HG03565 (cell line): ENCODE results near the gene GAS6.

ENCODE experiments used
- ATAC-seq: cut with Tn5 transposase; IDR thresholded peaks from one replicate; pipeline ENCODE4 v1.9.1; 2021; ENCODE audit warnings: mild to moderate bottlenecking, moderate library complexity; ENCODE audit not compliant: unreplicated experiment

Gene GAS6

GRCh38 chr13:113822956-113823744, 40.7 kb downstream of the GAS6 start:
- ATAC-seq, result no peak

- no peak for ATAC-seq
These were observed 41.6 kb downstream of the GAS6 start for GRCh38 chr13:113822266-113822665.

GRCh38 chr13:113821847-113822246, 42.0 kb downstream of the GAS6 start:
- no peak for ATAC-seq

DNA sequence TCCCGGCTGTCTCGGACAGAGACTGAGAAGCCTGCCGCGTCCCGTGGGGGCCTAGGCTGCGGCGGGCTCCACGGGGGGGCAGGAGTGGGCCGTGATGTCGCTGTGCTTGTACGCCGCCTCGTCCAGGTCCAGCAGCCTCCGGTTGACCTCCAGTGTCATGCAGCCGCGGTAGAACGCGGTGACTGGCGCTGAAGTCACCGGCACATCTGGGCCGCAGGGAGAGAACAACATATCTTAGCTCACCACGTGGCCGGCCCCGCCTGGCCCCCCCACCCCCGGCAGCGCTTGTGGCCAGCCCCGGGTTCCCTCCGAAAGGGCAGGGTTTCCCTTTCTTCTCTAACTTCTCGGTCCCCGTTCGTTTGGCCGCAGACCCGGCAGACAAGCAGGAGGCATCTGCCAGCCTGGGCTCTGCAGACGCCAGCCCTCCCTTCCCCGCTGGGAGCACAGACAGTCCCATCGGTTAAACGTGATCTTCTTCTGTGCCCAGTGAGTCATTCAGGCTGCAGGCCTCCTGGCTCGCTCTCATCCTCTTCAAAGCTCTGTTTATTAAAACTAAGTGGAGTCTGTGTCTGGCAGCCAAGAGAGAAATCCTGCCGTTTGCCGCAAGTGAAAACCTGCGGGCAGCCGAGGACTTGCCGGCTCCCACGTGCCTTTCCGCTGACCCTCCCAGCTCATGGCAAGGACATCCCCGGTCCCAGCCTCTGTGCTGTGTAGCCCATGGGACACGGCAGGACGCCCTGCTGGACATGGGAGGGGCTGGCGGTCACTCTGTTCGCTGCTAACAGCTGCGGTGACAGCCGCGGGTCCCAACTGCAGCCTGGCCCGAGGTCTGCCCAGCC, 42.8 kb downstream of the GAS6 start:
- no peak for ATAC-seq

GRCh38 chr13:113819731-113820715, 43.9 kb downstream of the GAS6 start:
- ATAC-seq, result no peak

DNA sequence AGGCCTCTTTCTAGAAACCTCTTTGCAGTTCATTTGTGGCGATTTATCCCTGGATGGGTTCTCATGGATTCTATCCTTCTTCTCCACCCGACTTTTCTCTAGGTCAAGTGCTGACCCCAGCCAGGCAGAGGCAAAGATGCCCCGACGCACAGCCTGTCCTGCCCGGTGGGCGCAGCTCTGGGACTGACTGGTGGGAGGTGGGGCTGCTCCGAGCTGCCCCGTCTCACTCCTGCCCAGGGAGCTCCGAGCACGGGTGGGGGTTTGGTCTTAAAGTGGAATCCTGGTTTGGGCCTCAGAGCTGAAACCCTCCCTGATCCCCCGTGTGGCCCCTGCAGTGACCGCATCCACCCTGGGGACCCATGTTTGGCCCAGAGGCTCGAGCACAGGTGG, 44.5 kb downstream of the GAS6 start:
- ATAC-seq, result no peak

- no peak for ATAC-seq
These were observed 45.1 kb downstream of the GAS6 start for GRCh38 chr13:113818700-113819295.

DNA sequence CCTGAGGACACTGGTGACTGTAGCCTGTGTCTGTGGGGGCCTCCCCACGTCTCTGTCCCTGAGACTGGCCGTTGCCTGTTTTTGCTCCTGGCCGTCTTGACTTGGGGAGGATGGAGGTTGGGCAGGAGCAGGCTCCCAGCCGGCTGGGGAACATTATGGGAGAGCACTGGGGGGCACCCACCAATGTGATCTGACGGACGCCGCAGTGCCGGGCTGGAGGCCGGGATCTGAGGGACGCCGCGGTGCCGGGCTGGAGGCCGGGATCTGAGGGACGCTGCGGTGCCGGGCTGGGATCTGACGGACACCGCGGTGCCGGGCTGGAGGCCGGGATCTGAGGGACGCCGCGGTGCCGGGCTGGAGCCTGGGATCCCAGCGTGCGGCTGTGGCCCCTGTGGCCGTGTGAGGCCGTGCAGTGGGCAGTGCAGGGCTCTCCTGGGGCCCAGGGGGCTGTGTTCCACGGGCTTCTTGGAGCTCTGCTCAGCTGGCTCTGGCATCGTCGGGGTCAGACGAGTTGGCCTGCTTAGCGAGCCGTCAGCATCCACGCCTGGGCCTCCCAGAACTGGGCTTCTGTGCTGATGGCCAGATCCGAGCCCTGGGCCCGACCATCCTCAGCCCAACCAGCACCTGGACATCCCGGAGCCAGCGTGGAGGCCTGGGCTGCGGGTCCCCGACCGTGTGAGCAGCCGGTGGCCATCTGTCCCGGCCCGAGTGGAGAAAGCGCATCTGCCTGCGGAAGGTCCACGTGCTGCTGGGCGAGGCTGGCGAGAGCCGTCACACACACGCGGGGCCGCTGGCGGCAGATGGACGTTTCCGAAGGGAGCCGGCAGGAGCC, 45.8 kb downstream of the GAS6 start:
- ATAC-seq, result no peak

DNA sequence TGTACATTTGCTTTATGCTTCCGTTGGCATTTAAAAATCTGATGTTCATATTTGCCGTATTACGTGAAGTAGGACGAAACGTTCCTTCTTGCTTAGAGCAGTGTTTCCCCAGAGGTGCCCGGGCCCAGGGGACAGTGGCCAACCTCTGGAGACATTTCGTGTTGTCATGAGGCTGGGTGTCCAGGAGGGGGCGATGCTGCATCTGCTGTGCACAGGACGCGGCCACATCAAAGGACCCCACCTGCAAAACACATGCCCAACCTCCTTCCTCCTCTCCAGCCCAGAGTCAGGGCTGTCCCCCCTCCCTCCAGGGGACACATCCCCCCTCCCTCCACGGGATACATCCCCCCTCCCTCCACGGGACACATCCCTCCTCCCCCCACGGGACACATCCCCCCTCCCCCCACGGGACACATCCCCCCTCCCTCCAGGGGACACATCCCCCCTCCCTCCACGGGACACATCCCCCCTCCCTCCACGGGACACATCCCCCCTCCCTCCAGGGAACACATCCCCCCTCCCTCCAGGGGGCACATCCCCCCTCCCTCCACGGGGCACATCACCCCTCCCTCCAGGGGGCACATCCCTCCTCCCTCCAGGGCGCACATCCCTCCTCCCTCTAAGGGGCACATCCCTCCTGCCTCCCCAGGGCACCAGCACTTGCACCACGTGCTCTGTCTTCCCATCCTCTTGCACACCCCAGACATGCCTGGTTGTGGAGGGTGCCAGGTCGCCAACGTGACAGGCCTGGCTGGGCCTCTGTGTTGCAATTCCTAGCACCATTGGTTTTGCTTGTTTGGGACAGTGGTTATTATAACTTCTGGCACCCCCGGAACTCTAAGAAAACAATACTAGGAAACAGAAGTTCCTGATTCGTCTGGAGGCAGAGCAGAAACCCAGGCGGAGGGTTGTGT, 46.7 kb downstream of the GAS6 start:
- ATAC-seq, result no peak

DNA sequence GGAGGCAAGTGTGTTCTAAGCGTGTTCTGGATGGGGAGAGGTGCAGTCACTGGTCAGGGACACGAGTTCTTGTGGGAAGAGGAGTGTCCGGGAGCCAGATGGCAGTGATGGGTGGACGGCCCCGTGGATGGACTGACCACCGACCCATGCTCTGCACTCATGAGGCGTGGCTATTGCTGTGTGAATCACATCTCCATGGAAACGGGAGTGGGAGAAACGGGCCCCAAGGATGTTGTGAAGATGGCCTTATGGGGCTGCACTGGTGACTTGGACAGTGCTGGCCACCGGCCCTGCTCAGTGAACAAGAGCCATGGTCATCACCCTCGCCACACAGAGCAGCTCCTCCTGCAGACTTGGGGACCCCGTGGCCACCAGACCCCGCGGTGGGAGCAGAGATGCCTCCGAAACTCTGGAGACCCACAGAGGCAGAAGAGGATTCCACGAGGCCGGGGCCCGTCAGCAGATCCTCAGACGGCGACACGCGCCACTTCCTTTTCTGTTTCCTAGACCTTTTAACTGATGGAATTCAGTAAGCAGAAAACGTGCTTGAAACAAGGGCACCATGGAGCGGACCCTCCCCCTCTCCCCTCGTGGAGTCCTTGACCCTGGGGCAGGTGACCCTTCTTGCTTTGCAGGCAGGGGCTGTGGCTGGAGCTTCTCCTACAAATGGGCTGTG, 47.5 kb downstream of the GAS6 start:
- no peak for ATAC-seq

- ATAC-seq, result no peak
These were observed 48.5 kb downstream of the GAS6 start for GRCh38 chr13:113815151-113816058.

DNA sequence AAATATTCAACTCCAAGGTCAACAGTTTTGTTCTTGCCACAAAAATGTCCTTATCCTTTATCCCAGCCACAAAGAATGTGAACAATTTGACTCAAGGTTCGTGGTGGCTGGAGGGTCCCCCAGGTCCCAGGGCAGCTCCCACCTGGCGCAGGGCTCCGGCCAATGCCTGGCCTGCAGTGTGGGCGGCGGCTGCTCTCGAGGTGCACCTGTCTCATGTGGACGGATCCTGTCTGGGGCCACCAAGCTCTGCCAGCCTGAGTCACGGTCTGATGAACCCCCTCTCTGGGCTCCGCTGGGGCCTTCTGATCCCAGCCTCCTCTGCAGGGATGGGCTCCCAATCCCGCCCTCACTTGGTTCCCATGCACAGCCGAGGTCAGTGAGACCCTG, 49.4 kb downstream of the GAS6 start:
- ATAC-seq, result no peak

DNA sequence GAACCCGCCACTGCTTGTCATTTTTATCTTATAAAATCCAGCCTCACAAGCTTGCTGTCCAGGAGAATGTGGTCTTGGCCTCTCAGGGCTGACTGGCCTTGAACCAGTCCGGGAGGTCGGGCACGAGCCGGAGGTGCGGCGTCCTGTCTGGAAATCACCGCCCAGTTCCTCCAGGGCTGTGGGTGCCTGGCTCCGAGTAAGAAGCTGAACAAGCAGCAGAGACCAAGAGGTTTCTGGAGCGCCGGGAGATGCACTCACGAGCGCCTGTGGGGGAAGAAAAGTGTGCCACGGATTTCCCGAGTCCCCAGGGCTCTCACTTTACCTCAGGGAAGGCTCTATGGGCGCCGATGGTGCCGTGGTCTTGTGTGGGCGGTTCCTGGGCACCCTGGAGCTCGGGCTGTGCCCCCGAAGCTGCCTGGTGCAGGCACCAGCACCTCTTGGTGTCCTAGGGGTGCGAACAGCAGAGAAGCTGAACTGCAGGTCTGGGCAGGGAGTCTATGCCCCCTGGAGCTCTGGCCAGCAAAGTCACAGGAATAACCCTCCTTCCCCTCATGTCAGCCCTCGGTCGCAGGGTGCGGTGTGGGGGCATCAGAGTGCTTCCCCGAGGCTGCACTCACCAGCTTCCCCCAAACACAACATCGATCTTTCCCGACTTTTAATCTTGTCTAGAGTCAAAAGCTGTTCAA, 50.0 kb downstream of the GAS6 start:
- no peak for ATAC-seq

DNA sequence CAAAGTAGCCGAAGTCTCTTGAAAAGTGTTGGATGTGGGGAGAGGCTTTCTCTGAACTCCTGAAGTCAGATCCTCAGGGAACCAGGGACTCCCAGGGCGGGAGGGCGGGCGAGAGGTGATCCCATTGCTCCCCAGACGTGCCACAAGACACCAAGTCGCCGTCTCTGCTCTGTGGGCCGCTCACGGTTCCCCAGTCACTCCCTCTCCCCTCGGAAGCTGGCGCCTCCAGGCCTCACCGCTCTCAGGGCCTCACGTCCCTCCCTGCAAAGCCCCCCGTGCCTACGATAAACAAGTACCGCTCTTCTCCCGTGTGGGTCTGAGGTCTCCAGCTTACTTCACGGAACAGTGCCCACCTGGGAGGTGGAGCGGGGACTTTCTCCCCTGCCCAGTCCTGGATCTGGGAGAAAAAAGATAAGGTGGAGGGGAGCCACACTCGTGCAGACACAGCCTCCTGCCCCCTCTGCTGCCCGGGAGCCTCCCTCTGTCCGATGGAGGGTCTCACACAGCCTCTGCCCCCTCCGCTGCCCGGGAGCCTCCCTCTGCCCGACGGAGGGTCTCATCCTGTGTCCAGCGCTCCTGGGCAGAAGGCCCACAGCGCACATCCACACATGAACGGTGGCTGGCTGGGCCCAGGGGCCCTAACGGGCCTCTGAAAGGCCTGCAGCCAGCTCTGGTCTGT, 50.7 kb downstream of the GAS6 start:
- no peak for ATAC-seq

GRCh38 chr13:113812178-113813040, 51.5 kb downstream of the GAS6 start:
- ATAC-seq, result no peak
